Body of pancreas (tissue), 4 donors: ENCODE data around the gene ERC2.

ENCODE experiments used
- POLR2A ChIP-seq, 3 donors: fragments of 450-650 bp; IDR thresholded peaks; one replicate each; pipeline ENCODE4 v1.6.1; 2016; ENCODE audit warnings: antibody characterized with exemption in 3 of 3, mild to moderate bottlenecking in 2 of 3
- TF ChIP-seq, protein P1 (sequence below), 7 experiments: fragments of 450-650 bp in 4 of 7; fragments of 200-600 bp in 3 of 7; sonication (generic) in 3 of 7; IDR thresholded peaks; one replicate each; pipeline ENCODE4 v1.5.1; 2016 to 2019; ENCODE audit warnings: antibody characterized with exemption in 7 of 7

DNA sequence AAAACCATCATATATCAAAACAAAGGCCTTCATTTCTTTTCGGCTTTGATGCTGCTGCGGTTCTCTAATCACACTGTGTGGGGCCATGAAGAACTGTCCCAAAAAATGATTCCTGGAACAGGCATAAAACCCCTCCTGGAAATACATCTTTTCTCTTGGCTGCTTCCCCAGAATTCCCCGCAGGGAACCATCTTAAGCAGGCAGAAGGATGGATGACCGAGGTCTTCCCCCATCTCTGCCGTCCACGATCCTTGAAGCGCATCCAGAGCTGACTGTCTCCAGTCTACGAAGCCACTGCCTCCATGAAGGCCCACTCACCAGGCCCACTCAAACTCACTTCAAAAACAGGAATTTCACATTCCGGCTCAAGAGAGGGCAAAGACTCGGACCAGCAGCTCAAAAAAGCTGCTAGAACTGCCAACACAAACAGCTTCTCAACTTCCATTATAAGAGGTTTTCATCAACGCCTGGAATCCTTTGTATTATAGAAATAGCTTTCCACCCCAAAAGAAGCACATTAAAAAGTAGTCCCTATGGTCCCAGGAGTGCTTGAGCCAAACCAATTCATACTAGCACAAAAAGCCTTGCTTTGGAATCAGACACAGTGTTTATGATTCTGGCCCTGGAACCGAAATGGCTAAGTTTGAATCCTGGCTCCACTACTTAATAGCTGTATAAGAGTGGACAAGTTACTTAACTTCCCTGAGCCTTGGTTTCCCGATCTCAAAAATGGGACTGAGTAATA is 493.7 kb downstream of the ERC2 start:
- TF ChIP-seq, protein P1, sequence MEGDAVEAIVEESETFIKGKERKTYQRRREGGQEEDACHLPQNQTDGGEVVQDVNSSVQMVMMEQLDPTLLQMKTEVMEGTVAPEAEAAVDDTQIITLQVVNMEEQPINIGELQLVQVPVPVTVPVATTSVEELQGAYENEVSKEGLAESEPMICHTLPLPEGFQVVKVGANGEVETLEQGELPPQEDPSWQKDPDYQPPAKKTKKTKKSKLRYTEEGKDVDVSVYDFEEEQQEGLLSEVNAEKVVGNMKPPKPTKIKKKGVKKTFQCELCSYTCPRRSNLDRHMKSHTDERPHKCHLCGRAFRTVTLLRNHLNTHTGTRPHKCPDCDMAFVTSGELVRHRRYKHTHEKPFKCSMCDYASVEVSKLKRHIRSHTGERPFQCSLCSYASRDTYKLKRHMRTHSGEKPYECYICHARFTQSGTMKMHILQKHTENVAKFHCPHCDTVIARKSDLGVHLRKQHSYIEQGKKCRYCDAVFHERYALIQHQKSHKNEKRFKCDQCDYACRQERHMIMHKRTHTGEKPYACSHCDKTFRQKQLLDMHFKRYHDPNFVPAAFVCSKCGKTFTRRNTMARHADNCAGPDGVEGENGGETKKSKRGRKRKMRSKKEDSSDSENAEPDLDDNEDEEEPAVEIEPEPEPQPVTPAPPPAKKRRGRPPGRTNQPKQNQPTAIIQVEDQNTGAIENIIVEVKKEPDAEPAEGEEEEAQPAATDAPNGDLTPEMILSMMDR (IDR thresholded peaks at IDR 0.05) = no peak
- TF ChIP-seq POLR2A (IDR thresholded peaks at IDR 0.05) = no peak
